Stimulated activated CD8-positive, alpha-beta memory T cell treated with anti-CD3 and anti-CD28 coated beads, Interleukin-12 subunit alpha, Interleukin-12 subunit beta, amount 100 ng/mL, for 1 hour (primary cell): ENCODE measurements around the gene EXOSC1.
A peak's percentile ranks its signal among the peaks of the same experiment; 100 is the strongest.
"Not testable (repeated sequence)": the region's sequence is repeated elsewhere in the genome, so short reads cannot be mapped to it uniquely, and the experiment has no call there.

Experiments used
- DNase-seq: peaks from one replicate; pipeline ENCODE4 v3.0.0-alpha.2; 2020; ENCODE audit warnings: low read depth

The EXOSC1 gene

DNA sequence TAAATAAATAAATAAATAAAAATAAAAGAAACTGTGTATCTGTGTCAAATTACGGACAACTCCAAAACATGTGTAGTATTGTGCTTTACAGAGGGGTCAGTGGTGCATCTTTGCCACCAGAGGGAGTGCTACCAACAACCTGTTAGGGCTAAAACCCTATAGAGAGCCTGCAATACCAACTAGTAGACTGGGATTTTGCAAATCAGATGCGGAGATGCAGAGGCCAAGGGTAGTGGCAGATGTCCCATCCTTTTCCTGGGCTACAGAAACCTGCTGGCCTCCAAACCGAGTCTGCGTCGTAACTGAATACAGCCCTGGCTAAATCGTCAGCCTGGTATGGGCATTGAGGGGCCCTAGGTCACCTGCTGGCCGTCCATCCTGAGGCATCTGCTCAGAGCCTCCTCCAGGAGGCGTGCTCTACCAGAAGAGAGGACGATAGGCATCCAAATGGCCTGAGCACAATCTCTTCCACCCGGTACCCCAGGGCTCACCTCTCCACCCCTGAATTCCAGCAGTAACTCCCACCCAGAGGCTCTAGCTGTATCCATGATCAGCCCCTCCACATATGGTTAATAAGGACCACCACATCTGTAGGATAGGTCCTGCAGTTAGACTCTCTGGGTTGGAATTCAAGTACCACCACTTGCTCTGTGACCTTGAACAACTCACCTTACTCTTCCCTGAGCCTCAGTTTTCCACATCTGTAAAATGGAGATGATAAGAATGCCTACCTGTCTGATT, 38.4 kb downstream of the EXOSC1 start:
- no peak for DNase-seq

DNA sequence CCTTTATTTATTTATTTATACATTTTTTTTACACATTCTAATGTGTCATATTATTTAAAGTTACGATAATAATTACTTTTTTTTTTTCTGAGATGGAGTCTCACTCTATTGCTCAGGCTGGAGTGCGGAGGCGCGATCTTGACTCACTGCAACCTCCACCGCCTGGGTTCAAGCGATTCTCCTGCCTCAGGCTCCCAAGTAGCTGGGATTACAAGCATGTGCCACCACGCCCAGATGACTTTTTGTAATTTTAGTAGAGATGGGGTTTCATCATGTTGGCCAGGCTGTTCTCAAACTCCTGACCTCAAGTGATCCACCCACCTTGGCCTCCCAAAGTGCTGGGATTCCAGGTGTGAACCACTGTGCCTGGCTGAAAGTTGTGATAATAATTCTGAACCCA, 39.3 kb downstream of the EXOSC1 start:
- not testable (repeated sequence) for DNase-seq

DNA sequence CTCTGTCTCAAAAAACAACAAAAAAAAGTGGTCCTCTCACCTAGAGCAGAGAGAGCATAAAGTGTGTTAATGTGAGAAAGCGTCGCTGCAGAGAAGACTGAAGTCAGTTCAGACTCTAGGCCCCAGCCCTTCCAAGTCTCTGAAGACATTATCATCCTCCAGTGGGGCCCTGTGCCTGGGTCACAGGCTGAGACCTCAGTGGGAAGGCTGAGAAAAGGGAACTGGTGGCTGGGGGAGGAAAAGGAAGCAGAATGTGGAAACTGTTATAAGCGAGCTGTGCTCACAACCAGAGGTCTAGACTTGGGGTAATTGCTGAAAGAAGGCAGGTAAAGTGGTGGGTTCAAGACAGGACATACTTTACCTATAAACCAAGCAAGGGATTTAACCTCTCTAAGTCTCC, 39.7 kb downstream of the EXOSC1 start:
- no peak for DNase-seq

- no peak for DNase-seq
Observed at GRCh38 chr10:97404044-97404443, 41.8 kb downstream of the EXOSC1 start.

GRCh38 chr10:97401455-97401919, 44.3 kb downstream of the EXOSC1 start:
- no peak for DNase-seq

- peak; percentile 74 for DNase-seq
Observed at GRCh38 chr10:97400665-97401454, 44.9 kb downstream of the EXOSC1 start, which contains the start of gene RRP12. TSS of gene RRP12 (minus strand) at chr10:97401340. CDS start at chr10:97401231, 109 bp downstream.

GRCh38 chr10:97399843-97400545, 45.8 kb downstream of the EXOSC1 start:
- no peak for DNase-seq

GRCh38 chr10:97396056-97396455, 49.8 kb downstream of the EXOSC1 start:
- no peak for DNase-seq

GRCh38 chr10:97393034-97393573, 52.7 kb downstream of the EXOSC1 start:
- no peak for DNase-seq

GRCh38 chr10:97390091-97390490, 55.7 kb downstream of the EXOSC1 start:
- DNase-seq = no peak

DNA sequence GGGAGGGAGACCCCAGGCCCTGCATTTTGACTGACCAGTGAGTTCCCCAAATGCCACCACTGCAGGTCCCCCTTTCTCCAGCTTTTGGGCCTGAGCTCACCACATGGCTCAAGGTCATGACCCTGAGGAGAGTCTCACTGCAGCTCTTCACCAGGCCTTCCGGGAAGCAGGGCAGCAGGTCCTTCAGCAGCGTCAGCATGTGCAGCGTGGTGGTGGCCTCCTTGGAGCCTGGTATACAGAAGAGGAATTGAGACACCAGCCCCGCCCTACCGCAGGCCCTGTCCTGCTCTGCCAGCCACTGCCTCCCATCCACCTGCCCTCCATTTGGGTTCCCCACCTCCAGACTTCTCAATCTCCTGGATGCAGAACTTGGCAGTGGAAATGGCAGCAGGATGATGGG, 57.7 kb downstream of the EXOSC1 start:
- DNase-seq = no peak
